Keratinocyte (primary cell): Measurements from ENCODE around the gene CD4. TPM values are rescaled to one million over a fixed set of nuclear protein-coding genes. Genes with fewer than 3 reads are reported as not detected.
A peak's percentile ranks its signal among the peaks of the same experiment; 100 is the strongest.

Experiments used
- DNase-seq: peaks from one replicate; pipeline ENCODE4 v3.0.0-alpha.2; 2011; ENCODE audit warnings: low read depth, missing footprints, low spot score
- FAIRE-seq: peaks from 2 replicates; lab custom pipeline; 2011; peaks lifted over from hg19 to GRCh38; lab: Jason Lieb, UNC
- H2AFZ ChIP-seq: 2 replicates; pipeline ENCODE4 v1.6.0; 2012; ENCODE audit warnings: low read length, control low read depth, inconsistent platforms; ENCODE audit not compliant: control insufficient read depth
- H3K27ac ChIP-seq: 2 replicates; pipeline ENCODE4 v1.5.1; 2011; ENCODE audit warnings: low read length; ENCODE audit not compliant: control insufficient read depth, insufficient read depth
- H3K27me3 ChIP-seq: 3 replicates; pipeline ENCODE4 v1.6.0; 2011; ENCODE audit warnings: low read length; ENCODE audit not compliant: control insufficient read depth, insufficient read depth; ENCODE audit errors: extremely low read depth
- H3K36me3 ChIP-seq, 2 experiments: 2 replicates in 1 of 2; 3 replicates in 1 of 2; pipeline ENCODE4 v1.5.1; 2011; ENCODE audit warnings: low read length in 2 of 2, mild to moderate bottlenecking in 1 of 2; ENCODE audit not compliant: control insufficient read depth in 2 of 2, insufficient read depth in 2 of 2; ENCODE audit errors: extremely low read depth in 1 of 2
- H3K4me1 ChIP-seq: 3 replicates; pipeline ENCODE4 v1.5.1; 2011; ENCODE audit warnings: low read length; ENCODE audit not compliant: control insufficient read depth, insufficient read depth; ENCODE audit errors: extremely low read depth
- H3K4me2 ChIP-seq: 3 replicates; pipeline ENCODE4 v1.6.0; 2011; ENCODE audit warnings: low read depth, low read length; ENCODE audit not compliant: control insufficient read depth, insufficient read depth; ENCODE audit errors: extremely low read depth
- H3K4me3 ChIP-seq, 3 experiments: fragments of 200-600 bp in 1 of 3; sonication (generic) in 1 of 3; 2 replicates in 2 of 3; 3 replicates in 1 of 3; pipeline ENCODE4 v1.5.1; 2011 to 2016; ENCODE audit warnings: low read length in 3 of 3, mild to moderate bottlenecking in 3 of 3, control low read depth in 2 of 3, inconsistent platforms in 1 of 3, low read depth in 1 of 3, mixed read lengths in 1 of 3, mixed run types in 1 of 3, moderate library complexity in 1 of 3; ENCODE audit not compliant: control insufficient read depth in 2 of 3, insufficient read depth in 2 of 3; ENCODE audit errors: extremely low read depth in 1 of 3
- H3K79me2 ChIP-seq: 2 replicates; pipeline ENCODE4 v1.6.0; 2012; ENCODE audit warnings: low read length; ENCODE audit not compliant: control insufficient read depth, insufficient read depth
- H3K9ac ChIP-seq: 3 replicates; pipeline ENCODE4 v1.6.0; 2011; ENCODE audit warnings: low read length; ENCODE audit not compliant: control insufficient read depth, insufficient read depth; ENCODE audit errors: extremely low read depth
- H3K9me1 ChIP-seq: 3 replicates; pipeline ENCODE4 v1.6.0; 2011; ENCODE audit warnings: low read length; ENCODE audit not compliant: control insufficient read depth, insufficient read depth; ENCODE audit errors: extremely low read depth
- H3K9me3 ChIP-seq: 2 replicates; pipeline ENCODE4 v1.5.1; 2012; ENCODE audit warnings: low read depth, low read length; ENCODE audit not compliant: control insufficient read depth
- H4K20me1 ChIP-seq: 3 replicates; pipeline ENCODE4 v1.6.0; 2011; ENCODE audit warnings: low read length; ENCODE audit not compliant: control insufficient read depth, insufficient read depth; ENCODE audit errors: extremely low read depth
- CTCF ChIP-seq, 3 experiments: IDR thresholded peaks in 1 of 3; conservative IDR thresholded peaks in 1 of 3; optimal IDR thresholded peaks in 1 of 3; 2 replicates in 2 of 3; 3 replicates in 1 of 3; pipeline versions ENCODE3 to v1.5.1; 2011; ENCODE audit warnings: low read length in 3 of 3, mild to moderate bottlenecking in 3 of 3, moderate library complexity in 2 of 3, control low read depth in 1 of 3, inconsistent platforms in 1 of 3; ENCODE audit not compliant: insufficient read depth in 2 of 3; ENCODE audit errors: extremely low read depth in 1 of 3
- EZH2 ChIP-seq: IDR thresholded peaks from one replicate; pipeline ENCODE4 v1.6.1; 2012; ENCODE audit warnings: inconsistent platforms, mild to moderate bottlenecking, low read length, moderate library complexity
- dilution Hi-C: fragments of 300-500 bp; cut with MboI; formaldehyde crosslinking; loops from one replicate; pipeline ENCODE4 v1.7.0; 2020; ENCODE audit warnings: low sequenced_read_pairs; ENCODE audit not compliant: extremely low pct_ligation_motif_present
- polyA plus RNA-seq, 5 experiments: library from polyadenylated mRNA; depleted of rRNA in 3 of 5; stranded (reverse) in 3 of 5; stranded (forward) in 1 of 5; unstranded in 1 of 5; fragments of >200 nt; gene quantifications; 1 replicate in 1 of 5; 2 replicates in 3 of 5; 3 replicates in 1 of 5; pipeline versions ENCODE4 v1.2.1 to v1.2.3, GENCODE V29; 2011 to 2012; ENCODE audit warnings: missing spikeins in 2 of 5, low read depth in 1 of 5, low replicate concordance in 1 of 5

The CD4 gene
- polyA plus RNA-seq, 1 donor (not counting 4 experiments of a cell fraction or from before 2014, with no cell fraction given), result 0.01 TPM

- Histone ChIP-seq H3K27me3 (peaks cover 64% of the 10 kb centered on the region), H3K9ac (no peak overlapping the region), H3K9me3 (no peaks in the 10 kb centered on the region), H4K20me1 (no peaks in the 10 kb centered on the region), H3K4me2 (no peak overlapping the region), H3K36me3 (no peaks in the 10 kb centered on the region), H2AFZ (peak overlapping the region; percentile 35), H3K4me3 (no peak overlapping the region), H3K4me1 (peaks cover 12% of the 10 kb centered on the region), H3K9me1 (no peaks in the 10 kb centered on the region), H3K27ac (no peak overlapping the region), H3K79me2 (no peaks in the 10 kb centered on the region)
- dilution Hi-C loops, result no loop called here
- DNase-seq (no peak), FAIRE-seq (peak; percentile 92)
- TF ChIP-seq EZH2 (no peak), CTCF (optimal IDR thresholded peaks at IDR 0.05 in 1 of 3, IDR thresholded peaks at IDR 0.05 in 1 of 3, conservative IDR thresholded peaks at IDR 0.05 in 1 of 3; ENCODE audit: extremely low read depth in 1 of 3, insufficient read depth in 2 of 3, low read length in 3 of 3) (no peak)
Measured at GRCh38 chr12:6827437-6827911, 38.1 kb downstream of the CD4 start.

GRCh38 chr12:6827982-6828780 lies 38.9 kb downstream of the CD4 start, which contains the start of gene P3H3:
Gene P3H3 (plus strand): TSS chr12:6828407. CDS start chr12:6828441, 34 bp downstream.
- dilution Hi-C loops, result no loop called here
- Histone ChIP-seq H3K79me2 (no peaks in the 10 kb centered on the region), H3K9me1 (no peaks in the 10 kb centered on the region), H3K4me3 (peak within 1 kb of the TSS; percentile 62 to 83 (median 82)), H3K9ac (peak within 1 kb of the TSS; percentile 71), H3K27me3 (peaks cover 57% of the 10 kb centered on the region), H3K36me3 (no peaks in the 10 kb centered on the region), H2AFZ (peak within 1 kb of the TSS; percentile 89), H4K20me1 (no peaks in the 10 kb centered on the region), H3K27ac (no peak within 1 kb of the TSS), H3K4me2 (peak within 1 kb of the TSS; percentile 85), H3K4me1 (peaks cover 12% of the 10 kb centered on the region), H3K9me3 (no peaks in the 10 kb centered on the region)
- FAIRE-seq (no peak), DNase-seq (no peak)
- TF ChIP-seq CTCF (optimal IDR thresholded peaks at IDR 0.05 in 1 of 3, IDR thresholded peaks at IDR 0.05 in 1 of 3, conservative IDR thresholded peaks at IDR 0.05 in 1 of 3; ENCODE audit: extremely low read depth in 1 of 3, insufficient read depth in 2 of 3, low read length in 3 of 3) (no peak), EZH2 (no peak)
